Vagina (tissue), 2 donors: ENCODE data around the gene RAB34. TPM values are rescaled to one million over a fixed set of nuclear protein-coding genes. Genes with fewer than 3 reads are reported as not detected.

Experiments used
- DNase-seq, 2 donors: peaks; one replicate each; pipeline ENCODE4 v3.0.0-alpha.2; 2017; ENCODE audit errors: extremely low spot score in 2 of 2
- H3K27ac ChIP-seq: fragments of 200-600 bp; sonication (generic); one replicate; pipeline ENCODE4 v1.5.1; 2019
- H3K27me3 ChIP-seq: fragments of 200-600 bp; sonication (generic); one replicate; pipeline ENCODE4 v1.5.1; 2019
- H3K36me3 ChIP-seq, 2 donors: fragments of 200-600 bp; sonication (generic); one replicate each; pipeline ENCODE4 v1.5.1; 2017 to 2019
- H3K4me1 ChIP-seq: fragments of 200-600 bp; sonication (generic); one replicate; pipeline ENCODE4 v1.5.1; 2019
- H3K4me3 ChIP-seq, 2 donors: fragments of 200-600 bp; sonication (generic); 1 replicate in 1 of 2; 2 replicates in 1 of 2; pipeline ENCODE4 v1.5.1; 2016 to 2019
- H3K9me3 ChIP-seq: fragments of 200-600 bp; sonication (generic); one replicate; pipeline ENCODE4 v1.5.1; 2019
- CTCF ChIP-seq, 3 experiments: fragments of 450-650 bp in 2 of 3; fragments of 200-600 bp in 1 of 3; sonication (generic) in 1 of 3; IDR thresholded peaks; one replicate each; pipeline ENCODE4 v1.5.1; 2017 to 2019; ENCODE audit warnings: antibody characterized with exemption in 3 of 3, mild to moderate bottlenecking in 2 of 3, moderate library complexity in 2 of 3
- POLR2A ChIP-seq, 2 donors: fragments of 450-650 bp; IDR thresholded peaks; one replicate each; pipeline ENCODE4 v1.6.1; 2017; ENCODE audit warnings: antibody characterized with exemption in 2 of 2, mild to moderate bottlenecking in 2 of 2, moderate library complexity in 2 of 2
- POLR2AphosphoS5 ChIP-seq, 2 donors: sonication (generic); formaldehyde crosslinking; IDR thresholded peaks; one replicate each; pipeline ENCODE4 v1.9.0; 2017; ENCODE audit warnings: antibody characterized with exemption in 2 of 2, mild to moderate bottlenecking in 2 of 2, low read depth in 1 of 2; ENCODE audit not compliant: insufficient read depth in 1 of 2
- intact Hi-C: fragments of 100-400 bp; cut with DNase I; formaldehyde crosslinking; loops from one replicate; pipeline ENCODE4 v1.15.1; 2023
- total RNA-seq: library from RNA; depleted of rRNA; stranded (reverse); fragments of >200 nt; gene quantifications from one replicate; pipeline ENCODE4 v1.2.3, GENCODE V29; 2016

RAB34 gene
- total RNA-seq, 1 donor from 2014 or later, result 195 TPM

GRCh38 chr17:28686296-28686695 lies 31.4 kb downstream of the RAB34 start:
- peaks cover 8 to 99% of the 10 kb centered on the region in 2 donors for H3K36me3 ChIP-seq
- intact Hi-C loops, result no loop called here
- no peaks in the 10 kb centered on the region for H3K27me3 ChIP-seq
- DNase-seq, result no peak
- H3K4me1 ChIP-seq, result no peaks in the 10 kb centered on the region
- H3K9me3 ChIP-seq, result no peaks in the 10 kb centered on the region
- TF ChIP-seq POLR2AphosphoS5 (IDR thresholded peaks at IDR 0.05; ENCODE audit: insufficient read depth in 1 of 2, low read depth in 1 of 2) (no peak), POLR2A (IDR thresholded peaks at IDR 0.05) (no peak), CTCF (IDR thresholded peaks at IDR 0.05) (no peak)
- no peak overlapping the region for H3K4me3 ChIP-seq
- no peak overlapping the region for H3K27ac ChIP-seq

GRCh38 chr17:28685366-28685765 lies 32.3 kb downstream of the RAB34 start:
- DNase-seq, result no peak
- TF ChIP-seq CTCF (IDR thresholded peaks at IDR 0.05), result no peak
- no peak for TF ChIP-seq POLR2A (IDR thresholded peaks at IDR 0.05)

GRCh38 chr17:28684963-28685362 lies 32.7 kb downstream of the RAB34 start:
- TF ChIP-seq POLR2A (IDR thresholded peaks at IDR 0.05), result no peak
- TF ChIP-seq CTCF (IDR thresholded peaks at IDR 0.05), result no peak
- TF ChIP-seq POLR2AphosphoS5 (IDR thresholded peaks at IDR 0.05; ENCODE audit: insufficient read depth in 1 of 2, low read depth in 1 of 2), result no peak
- no peak overlapping the region for H3K4me3 ChIP-seq
- intact Hi-C loops, result no loop called here
- no peaks in the 10 kb centered on the region for H3K4me1 ChIP-seq
- no peaks in the 10 kb centered on the region for H3K9me3 ChIP-seq
- no peaks in the 10 kb centered on the region for H3K27me3 ChIP-seq
- no peak overlapping the region for H3K27ac ChIP-seq
- peaks cover 8 to 100% of the 10 kb centered on the region in 2 donors for H3K36me3 ChIP-seq
- DNase-seq, result no peak

More at GRCh38 chr17:28685366-28685765, 32.3 kb downstream of the RAB34 start:
- Histone ChIP-seq H3K4me3 (no peak overlapping the region), H3K36me3 (peaks cover 8 to 100% of the 10 kb centered on the region in 2 donors), H3K27me3 (no peaks in the 10 kb centered on the region), H3K9me3 (no peaks in the 10 kb centered on the region), H3K4me1 (no peaks in the 10 kb centered on the region), H3K27ac (no peak overlapping the region)
- intact Hi-C loops, result no loop called here

GRCh38 chr17:28682655-28683054 lies 35.0 kb downstream of the RAB34 start:
- intact Hi-C loops, result no loop called here
- no peak for TF ChIP-seq CTCF (IDR thresholded peaks at IDR 0.05)
- no peak for TF ChIP-seq POLR2A (IDR thresholded peaks at IDR 0.05)
- TF ChIP-seq POLR2AphosphoS5 (IDR thresholded peaks at IDR 0.05; ENCODE audit: insufficient read depth in 1 of 2, low read depth in 1 of 2), result no peak
- DNase-seq, result no peak
- H3K27ac ChIP-seq, result no peak overlapping the region
- no peak overlapping the region for H3K4me3 ChIP-seq
- H3K36me3 ChIP-seq, result peaks cover 11 to 100% of the 10 kb centered on the region in 2 donors
- no peaks in the 10 kb centered on the region for H3K9me3 ChIP-seq
- H3K4me1 ChIP-seq, result no peaks in the 10 kb centered on the region
- no peaks in the 10 kb centered on the region for H3K27me3 ChIP-seq

- no peak overlapping the region for H3K27ac ChIP-seq
- TF ChIP-seq CTCF (IDR thresholded peaks at IDR 0.05), result no peak
- no peak for TF ChIP-seq POLR2AphosphoS5 (IDR thresholded peaks at IDR 0.05; ENCODE audit: insufficient read depth in 1 of 2, low read depth in 1 of 2)
- no peak for TF ChIP-seq POLR2A (IDR thresholded peaks at IDR 0.05)
- no peak overlapping the region for H3K4me3 ChIP-seq
- no peaks in the 10 kb centered on the region for H3K9me3 ChIP-seq
- intact Hi-C loops, result no loop called here
- H3K27me3 ChIP-seq, result no peaks in the 10 kb centered on the region
- H3K4me1 ChIP-seq, result no peaks in the 10 kb centered on the region
- peaks cover 4 to 99% of the 10 kb centered on the region in 2 donors for H3K36me3 ChIP-seq
- no peak for DNase-seq
Measured at GRCh38 chr17:28675980-28676379, 41.7 kb downstream of the RAB34 start.
